Hypothalamus (tissue), 51 donors: Measurements from ENCODE around the gene ELOVL1.
"Not testable (repeated sequence)": the region's sequence is repeated elsewhere in the genome, so short reads cannot be mapped to it uniquely, and the experiment has no call there.

ENCODE experiments used
- DNase-seq, 51 donors: peaks; one replicate each; lab custom pipeline; 2025; lab: John Stamatoyannopoulos, UW

The ELOVL1 gene

DNA sequence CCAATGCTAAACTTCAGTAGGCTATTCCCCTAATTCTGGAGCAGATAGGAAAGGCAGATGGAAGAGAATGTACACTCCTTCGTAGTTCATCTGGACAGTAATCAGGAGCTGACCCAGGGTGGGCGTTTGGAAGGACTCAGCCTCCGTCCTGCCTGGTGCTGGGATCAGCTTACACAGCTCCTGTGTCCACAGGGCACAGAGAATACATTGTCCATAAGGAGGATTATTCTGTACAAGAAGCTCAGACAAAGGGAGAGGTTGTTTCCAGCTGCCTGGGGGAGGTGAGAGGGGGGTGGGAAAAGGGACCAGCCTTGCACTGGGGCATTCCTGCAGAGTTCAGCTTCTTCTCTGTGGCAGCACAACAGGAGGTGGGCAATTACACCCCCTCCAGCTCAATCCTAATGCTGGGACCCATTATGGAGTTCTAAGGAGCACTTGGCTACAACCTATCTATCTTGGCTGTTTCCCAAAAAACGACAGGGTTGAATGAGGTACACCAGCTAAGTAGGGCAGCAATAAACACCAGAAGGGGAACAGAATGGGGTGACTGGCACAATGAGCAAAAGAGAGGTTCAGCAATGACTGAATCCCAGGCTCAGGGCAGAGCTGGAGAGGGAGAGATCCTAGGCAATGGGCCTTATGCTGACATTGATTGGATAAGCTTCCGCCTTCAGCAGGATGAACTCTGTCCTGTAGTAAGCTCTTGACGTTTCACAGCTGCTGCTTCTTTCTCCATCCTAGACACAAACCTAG is 14.4 kb upstream of the ELOVL1 start:
- peak in 42 of 51 donors; percentile 6 to 91 (median 57) for DNase-seq

GRCh38 chr1:43381612-43382011 is 13.8 kb upstream of the ELOVL1 start:
- peak in 16 of 51 donors; percentile 11 to 86 (median 48) for DNase-seq

DNA sequence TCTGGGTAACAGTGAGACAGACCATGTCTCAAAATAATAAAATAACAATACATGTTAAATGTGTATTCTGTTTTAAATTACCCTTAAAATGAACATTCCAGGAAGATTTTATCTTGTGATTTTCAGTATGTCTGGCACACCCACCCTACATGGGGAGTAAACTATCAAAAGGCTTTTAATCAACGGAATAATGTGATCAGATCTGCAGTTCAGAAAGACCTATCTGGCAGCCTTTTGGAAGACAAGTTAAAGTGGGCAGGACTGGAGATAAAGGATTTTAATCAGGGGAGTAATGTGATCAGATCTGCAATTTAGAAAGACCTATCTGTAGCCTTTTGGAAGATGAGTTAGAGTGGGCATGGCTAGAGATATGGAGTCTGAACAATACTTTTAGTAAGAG is 11.7 kb upstream of the ELOVL1 start:
- no peak for DNase-seq

DNA sequence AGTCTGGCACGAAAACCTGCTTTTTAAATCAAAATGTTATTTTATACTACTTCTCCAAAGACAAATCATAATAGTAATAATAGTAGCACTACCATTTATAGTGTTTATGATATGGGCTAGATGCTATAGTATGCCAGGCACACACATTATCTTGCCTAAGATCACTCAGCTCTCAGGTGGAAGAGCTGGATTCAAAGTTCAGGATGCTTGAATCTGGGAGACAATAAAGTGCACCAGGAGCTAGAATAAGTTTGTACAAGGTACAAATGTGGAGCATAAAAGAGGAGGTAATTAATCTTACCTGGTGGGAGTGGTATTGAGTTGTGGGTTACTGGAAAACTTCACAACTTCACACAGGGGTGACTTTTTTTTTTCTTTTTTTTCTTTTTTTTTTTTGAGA is 10.0 kb upstream of the ELOVL1 start:
- no peak for DNase-seq

DNA sequence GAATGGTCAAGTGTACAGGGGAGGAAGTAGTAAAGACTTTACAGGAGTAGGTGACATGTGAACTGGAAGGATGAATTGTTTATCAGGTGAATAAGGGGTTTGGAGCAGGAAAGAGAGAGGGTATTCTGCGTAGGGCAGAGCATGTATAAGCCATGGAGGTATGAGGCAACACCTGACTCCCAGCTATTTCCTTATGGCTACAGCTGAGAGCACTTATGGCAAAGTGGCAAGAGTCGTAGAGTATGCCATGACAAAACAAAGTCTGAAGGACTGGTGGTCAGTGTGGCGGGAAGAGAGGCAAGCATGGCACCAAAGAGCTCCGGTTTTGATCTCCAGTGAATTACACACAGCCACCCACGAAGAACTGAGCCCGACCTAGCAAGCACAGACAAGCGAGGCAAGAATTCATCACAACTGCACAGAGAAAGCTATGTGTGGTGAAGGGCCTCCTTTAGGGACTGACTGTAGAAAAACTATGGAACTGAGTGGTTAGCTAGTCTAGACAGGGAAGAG is 9.0 kb upstream of the ELOVL1 start:
- DNase-seq: no peak

DNA sequence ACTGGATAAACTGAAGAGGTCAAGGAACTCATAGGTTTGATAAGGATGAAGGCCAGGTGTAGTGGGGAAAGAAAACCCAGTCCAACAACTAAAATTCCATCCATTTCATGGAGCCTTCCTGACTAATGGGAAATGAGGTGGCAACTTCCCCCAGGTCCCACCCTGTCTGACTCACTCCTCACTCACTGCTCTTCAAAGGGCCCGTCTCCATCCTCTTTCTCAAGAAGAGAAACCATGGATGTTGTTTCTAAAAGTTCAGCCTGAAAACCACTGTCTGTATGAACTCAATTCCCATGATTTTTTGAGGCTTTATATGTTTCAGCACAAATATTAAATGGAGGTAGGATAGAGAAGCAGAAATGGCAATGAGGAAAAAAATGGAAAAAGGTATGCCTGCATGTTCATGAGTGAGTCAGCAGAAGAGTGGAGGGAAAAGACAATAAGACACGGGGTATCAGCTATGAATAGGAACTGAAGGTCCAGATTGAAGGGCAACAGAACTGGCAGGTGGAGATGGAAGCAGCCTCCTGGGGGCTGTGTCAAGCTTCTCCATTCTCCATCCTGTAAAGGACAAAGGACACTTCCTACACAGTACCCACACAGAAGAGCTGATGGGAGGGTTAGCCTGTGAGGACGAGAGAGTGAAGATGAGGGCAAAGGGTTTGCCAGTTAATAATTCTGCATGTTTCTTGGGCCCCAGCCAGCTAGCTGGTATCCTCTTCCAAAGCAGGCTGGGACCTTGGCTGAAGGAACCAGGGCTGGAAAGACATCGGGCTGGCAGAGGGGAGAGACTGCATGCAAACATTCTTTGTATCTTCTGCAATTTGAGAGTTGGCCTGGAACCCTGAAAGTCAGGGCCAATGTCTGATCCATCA is 5.5 kb upstream of the ELOVL1 start:
- peak in 1 of 51 donors; percentile 23 for DNase-seq

DNA sequence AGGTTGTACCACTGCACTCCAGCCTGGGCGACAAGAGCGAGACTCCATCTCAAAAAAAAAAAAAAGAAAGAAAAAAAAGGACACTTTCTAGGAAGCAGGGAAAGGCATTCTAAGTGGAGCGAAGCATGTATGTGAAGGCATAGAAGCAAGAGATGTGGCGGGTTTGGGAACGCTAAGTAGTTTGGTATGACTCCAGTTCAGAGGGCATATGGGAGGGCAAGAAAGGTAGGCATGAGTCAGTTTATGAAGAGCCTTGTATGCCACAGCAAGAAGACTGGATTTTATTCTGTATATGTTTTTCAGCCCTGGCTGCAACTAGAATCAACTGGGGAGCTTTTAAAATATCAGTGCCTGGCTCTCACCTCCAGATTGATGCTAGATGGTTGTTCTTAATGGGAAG is 4.4 kb upstream of the ELOVL1 start:
- DNase-seq: no peak

- DNase-seq: no peak
Measured at GRCh38 chr1:43370564-43370963, 2.8 kb upstream of the ELOVL1 start.

DNA sequence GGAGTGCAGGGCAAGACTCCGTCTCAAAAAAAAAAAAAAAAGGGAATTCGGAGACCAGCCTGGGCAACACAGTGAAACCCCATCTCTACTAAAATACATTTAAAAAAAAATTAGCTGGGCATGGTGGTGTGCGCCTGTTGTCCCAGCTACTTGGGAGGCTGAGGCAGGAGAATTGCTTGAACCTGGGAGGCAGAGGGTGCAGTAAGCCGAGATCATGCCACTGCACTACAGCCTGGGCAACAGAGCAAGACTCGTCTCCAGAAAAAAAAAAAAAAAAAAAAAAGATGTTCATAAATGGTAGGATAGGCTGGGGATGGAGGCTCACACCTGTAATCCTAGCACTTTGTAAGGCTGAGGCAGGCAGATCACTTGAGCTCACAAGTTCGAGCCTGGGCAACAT is 2.0 kb upstream of the ELOVL1 start:
- DNase-seq: not testable (repeated sequence)

GRCh38 chr1:43368646-43369020 is 822 bp upstream of the ELOVL1 start:
- peak in 1 of 51 donors; percentile 21 for DNase-seq

- peak in 5 of 51 donors; percentile 10 to 35 (median 27) for DNase-seq
Measured at GRCh38 chr1:43367026-43367903, 546 bp downstream of the ELOVL1 start.

DNA sequence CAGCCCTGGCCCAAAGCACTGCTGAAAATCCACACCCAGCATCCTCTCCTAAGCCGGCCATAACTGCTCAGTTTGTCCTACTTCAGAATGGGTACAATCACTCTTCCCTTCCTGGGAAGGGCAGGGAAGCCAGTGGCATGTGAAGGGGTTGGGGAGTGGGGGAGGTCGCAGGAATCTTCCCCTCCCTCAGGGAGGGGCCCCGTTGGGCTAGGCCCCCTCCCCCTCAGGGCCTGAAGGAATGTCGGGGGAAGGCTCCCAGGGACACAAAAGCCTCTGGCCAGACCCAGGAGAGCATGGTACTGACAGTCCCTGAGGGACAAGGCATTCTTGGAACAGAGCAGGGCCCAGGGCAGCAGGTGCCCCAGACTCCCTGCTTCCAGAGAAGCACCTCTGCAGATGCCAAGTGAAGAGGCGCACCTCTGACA is 1.2 kb downstream of the ELOVL1 start:
- no peak for DNase-seq

- DNase-seq: no peak
Measured at GRCh38 chr1:43366179-43366578, 1.6 kb downstream of the ELOVL1 start.

GRCh38 chr1:43365678-43366077 is 2.1 kb downstream of the ELOVL1 start:
- no peak for DNase-seq

DNA sequence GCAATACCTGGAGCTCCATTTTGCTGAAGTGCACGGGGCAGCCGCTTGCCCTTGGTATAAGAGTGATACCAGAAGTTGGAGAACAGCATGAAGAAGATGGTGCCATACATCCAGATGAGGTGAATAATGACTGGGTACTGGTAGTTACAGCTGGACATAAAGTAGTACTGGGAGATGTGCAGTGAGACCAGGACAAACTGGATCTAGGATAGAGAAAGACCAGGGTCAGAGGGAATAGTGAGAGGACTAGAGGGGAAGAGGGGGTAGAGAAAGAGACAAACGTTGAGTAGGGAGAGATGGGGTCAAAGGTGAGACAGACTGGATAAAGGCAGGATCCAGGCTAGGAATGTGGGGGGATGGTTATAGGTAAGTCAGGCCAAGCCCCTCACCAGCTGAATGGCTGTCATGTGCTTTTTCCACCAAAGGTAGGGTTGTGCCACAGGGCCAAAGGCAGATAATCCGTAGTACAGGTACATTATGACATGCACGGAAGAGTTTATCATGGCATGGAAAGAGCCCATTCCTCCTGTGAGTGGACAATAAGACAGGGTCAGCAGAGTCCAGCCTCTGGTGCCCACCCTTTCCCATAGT is 3.8 kb downstream of the ELOVL1 start:
- no peak for DNase-seq

DNA sequence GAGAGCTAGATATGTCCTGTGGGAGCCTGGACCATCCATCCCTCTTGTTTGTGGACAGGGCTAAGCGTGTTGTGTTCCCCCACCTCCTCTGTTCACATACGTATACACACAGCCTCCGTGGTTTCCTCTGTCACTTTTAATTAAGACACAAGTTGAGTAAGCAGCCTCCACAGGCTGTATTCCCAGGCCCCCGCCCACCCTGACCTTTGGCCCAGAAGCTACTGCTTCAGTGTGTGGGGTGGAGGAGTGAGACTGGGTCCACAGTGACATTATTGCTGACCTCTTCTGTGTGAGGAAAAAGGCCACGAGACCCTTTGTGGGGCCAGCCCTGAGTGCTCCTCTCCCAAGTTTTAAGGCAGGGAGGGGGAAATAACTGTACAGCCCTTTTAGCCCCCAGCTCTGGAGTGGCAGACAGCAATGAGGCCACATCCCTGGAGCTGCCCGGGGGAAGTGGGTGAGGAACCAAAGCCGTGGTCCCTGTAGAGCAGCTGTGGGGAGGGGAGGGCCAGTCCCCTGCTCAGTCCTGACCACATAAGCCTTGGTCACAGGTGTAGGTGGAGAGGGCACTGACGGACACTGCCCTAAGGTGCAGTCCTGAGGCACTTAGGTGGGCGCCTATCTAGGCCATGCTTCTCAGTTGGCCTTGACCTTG is 4.4 kb downstream of the ELOVL1 start:
- DNase-seq: no peak

DNA sequence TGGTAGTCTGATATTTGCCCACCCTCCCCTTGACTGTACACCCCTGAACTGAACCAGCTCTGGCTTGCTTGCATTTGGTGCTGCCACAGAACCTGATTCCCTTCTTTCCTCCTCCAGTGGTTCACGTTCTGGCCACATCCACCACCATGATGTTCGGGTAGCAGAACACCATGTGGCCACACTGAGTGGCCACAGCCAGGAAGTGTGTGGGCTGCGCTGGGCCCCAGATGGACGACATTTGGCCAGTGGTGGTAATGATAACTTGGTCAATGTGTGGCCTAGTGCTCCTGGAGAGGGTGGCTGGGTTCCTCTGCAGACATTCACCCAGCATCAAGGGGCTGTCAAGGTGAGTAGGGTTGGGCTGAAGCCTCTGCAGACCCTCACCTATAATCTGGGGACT is 7.2 kb downstream of the ELOVL1 start:
- DNase-seq: no peak

DNA sequence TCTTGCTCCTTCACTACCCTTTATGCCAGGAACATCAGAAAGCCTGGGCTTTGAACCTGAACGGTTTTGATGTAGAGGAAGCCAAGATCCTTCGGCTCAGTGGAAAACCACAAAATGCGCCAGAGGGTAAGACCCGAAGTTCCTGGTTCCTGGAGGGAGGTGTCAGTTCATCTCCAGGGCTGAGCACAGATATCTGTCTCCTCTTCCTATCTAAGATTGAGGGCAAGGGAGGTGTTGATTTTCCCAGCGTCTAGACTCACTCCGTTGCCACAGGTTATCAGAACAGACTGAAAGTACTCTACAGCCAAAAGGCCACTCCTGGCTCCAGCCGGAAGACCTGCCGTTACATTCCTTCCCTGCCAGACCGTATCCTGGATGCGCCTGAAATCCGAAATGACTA is 8.1 kb downstream of the ELOVL1 start:
- DNase-seq: no peak
